Adipose tissue (tissue), 3 donors: ENCODE data around the gene PARVA. TPM values are rescaled to one million over a fixed set of nuclear protein-coding genes. Genes with fewer than 3 reads are reported as not detected.

Source experiments
- H3K27ac ChIP-seq: one replicate; pipeline ENCODE4 v1.5.1; 2013; ENCODE audit warnings: low read depth, low read length
- WGBS, 3 donors: extraction: QIAGEN DNeasy Blood & Tissue Kit; methylation state at CpG; one replicate each; pipeline ENCODE4 v1.1.7; 2013; 5-methylcytosine and 5-hydroxymethylcytosine counted together
- polyA plus RNA-seq, 3 donors: library from polyadenylated mRNA; stranded (reverse); fragments of 200-250 nt; gene quantifications; one replicate each; pipeline ENCODE4 v1.2.3, GENCODE V29; 2013
- donor health status: healthy with polysubstance abuse.
- donor health status: Bipolar disorder and iron deficiency.
- donor health status: healthy.

Gene PARVA
- polyA plus RNA-seq, 3 donors = 20.3 to 81.9 (median 60.5) TPM

DNA sequence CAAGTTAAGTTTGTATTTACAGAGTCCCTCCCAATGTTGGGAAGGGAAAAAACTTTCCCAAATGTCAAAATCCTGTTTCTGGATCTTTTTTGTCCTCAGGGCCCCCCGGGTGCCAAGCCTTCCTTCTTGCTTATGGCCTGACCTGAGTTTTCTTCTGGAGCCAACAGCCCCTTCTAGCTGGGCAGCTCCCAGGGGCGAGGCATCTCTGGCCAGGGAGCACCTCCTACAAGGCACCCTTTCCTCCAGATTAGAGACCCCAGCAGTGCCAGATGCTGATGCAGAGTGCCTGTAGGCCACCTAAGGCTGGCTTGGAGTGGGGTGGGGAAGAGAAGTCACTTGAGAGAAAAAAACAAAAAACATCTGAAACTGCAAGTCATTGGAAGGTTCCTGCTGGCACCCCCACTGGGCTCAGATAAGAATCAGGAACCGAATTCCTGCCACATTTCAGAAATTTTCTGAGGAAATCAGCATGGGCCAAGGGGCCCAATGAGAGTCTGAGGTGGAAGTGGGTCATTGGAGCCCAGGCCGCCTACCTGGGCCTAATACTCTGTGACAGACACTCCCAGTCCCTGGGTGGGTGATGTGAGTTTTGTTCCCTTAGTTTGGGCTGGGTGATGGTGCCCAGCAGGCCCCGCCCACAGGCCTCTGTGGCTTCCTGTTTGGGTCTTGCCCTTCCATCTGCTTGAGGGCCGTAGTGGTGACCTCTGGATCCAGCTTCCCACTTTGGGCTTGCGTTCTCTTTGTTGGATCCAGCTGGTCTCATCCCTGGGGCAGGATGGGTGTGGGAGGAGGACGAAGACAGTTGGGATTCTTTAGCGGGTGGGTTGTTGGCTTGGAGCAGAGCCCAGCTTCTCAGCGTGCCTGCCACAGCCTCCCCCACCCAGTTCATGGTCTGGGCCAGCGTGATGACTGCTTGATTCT lies 40.6 kb downstream of the PARVA start:
- WGBS, 3 donors = 64 to 88% (median 72%) methylated on average over 11 of the region's 11 CpGs
- H3K27ac ChIP-seq = no peak overlapping the region

DNA sequence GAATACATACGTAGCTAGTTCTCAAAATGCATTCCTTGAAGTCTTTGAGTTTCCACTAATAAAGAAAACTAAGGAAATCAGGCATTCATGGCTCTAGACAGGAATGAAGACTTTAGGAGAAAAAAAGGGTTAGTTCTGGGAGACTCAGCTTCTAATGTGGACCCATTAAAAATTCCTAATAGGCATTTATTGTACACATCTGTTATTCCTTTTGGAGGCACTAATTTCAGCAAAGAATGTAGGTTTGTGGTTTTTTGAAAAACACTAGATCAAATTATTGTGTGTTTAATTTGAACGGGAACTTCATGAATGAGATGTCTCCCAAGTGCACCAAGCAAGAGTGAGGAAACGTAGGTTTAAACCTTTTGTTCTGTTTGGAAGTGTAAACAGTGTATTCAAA lies 42.7 kb downstream of the PARVA start:
- 84 to 92% (median 87%) methylated on average over 3 of the region's 3 CpGs for WGBS, 3 donors
- H3K27ac ChIP-seq = no peak overlapping the region

DNA sequence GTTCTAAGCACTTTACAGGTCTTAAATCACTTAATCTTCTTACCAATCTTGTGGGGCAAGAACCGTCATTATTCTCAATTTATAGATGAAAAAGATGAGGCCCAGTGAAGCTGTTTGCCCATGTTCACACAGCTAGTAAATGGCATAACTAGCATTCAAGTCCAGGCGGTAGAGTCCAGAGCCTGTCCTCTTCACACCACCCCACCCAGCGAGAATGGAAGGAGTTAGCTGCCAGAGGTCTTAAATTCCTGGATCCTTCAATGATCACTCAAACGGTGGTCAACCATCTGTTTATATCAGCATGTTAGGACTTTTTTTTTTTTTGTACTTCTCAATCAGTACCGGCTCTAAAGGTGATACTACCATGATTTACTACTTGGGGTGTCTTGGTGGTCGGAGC lies 43.3 kb downstream of the PARVA start:
- WGBS, 3 donors = 85 to 90% (median 89%) methylated on average over 6 of the region's 6 CpGs
- H3K27ac ChIP-seq = no peak overlapping the region

DNA sequence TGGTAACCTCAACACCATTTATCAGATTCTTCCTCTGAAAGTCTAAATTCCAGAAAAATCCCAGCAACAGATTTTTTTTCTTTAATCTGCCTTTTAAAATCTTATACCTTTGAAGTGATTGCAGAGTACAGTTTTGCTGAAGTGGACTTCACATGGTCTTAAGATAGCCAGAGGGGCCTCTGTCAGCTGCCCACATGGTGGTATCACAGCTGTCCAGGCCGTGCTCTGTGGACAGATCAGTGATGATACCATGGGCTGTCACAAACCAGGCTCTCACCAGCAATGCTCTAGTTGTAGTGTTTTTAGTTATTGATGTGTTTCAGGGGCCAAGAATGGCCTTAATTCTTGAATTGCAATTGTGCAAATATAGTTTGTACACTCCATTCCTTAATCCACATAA lies 44.0 kb downstream of the PARVA start:
- 83 to 89% (median 86%) methylated on average over 1 of the region's 1 CpG for WGBS, 3 donors
- no peak overlapping the region for H3K27ac ChIP-seq

DNA sequence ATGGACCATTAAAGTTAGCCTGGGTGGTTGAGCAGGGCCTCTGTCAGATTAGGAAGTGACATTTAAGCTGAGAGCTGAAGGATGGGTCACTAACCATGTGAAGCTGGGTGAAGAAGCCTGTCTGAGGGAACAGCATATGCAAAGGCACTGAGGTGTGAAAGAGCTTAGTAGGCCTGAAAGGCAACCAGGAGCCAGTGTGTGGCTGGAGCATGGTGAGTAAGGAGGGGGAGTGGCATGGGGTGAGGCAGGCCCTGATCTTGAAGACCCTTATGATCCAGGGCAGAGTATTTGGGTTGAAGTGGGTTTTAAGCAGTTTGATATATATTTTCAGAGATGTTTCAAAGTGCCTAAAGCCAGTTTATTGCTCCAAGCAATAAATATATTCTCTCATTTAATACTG lies 48.8 kb downstream of the PARVA start:
- no peak overlapping the region for H3K27ac ChIP-seq

DNA sequence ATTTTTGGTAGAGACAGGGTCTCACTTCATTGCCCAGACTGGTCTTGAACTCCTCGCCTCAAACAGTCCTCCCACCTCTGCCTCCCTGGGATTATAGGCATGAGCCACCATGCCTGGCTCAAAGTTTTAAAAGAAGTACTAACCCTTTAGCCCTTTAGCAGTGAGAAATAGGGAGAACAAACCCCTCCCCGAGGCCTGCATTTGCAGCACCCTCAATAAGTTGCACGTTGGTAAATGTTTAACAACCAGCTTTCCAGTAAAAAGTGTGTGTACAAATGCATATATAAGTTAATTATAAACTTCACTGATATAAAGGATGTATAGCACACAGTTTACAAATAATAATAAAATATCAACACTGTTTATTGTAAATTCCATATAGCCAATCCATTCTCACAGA lies 51.8 kb downstream of the PARVA start:
- no peak overlapping the region for H3K27ac ChIP-seq
- 72 to 91% (median 84%) methylated on average over 3 of the region's 3 CpGs for WGBS, 3 donors

DNA sequence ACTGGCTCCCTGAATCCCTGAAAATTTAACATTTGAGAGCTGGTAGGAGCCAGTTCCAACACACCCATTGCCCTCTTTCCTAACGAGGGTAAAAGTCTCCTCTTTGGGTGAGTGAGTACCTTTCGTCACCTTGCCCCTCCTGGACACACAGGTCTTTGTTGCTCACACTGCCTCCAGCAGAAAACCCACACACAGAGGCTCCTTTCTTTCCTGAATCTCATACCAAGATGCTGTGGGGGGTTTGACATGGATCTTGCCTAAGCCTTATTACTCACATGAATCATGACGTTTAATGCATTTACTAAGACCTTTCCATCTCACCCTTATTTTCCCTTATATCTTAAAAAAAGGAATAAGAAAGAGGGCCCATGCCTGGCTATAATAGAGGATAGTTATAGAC lies 53.0 kb downstream of the PARVA start:
- 72 to 82% (median 73%) methylated on average over 3 of the region's 3 CpGs for WGBS, 3 donors
- no peak overlapping the region for H3K27ac ChIP-seq

DNA sequence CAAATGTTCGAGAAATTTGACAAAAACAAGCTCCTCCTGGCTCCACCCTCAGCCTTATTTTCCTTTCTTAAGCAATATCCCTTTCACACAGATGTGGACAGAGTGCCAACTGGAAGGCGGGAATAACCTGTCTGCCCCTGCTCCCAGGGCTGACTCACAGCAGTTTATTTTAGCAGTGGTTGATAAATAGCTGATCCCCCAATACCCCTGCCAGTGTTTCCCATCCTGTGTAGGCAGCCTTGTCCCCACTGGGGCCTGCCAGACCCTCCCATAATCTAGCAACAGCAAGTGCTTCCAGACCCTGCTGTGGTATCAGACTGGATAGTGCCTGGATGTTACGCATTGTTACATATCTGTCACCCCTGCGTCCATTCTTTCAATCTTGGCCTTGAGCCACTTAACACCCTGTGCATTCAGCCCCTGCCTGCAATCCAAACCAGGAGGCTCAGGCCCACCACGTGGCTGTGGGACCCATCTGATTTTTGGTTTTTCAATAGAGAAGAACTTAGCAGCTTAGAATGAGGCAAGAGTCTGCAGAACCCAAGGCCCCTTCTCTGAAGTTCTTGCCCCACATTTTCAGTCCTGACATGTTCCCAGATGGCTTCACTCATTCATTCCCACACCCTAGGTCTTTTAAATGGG lies 53.7 kb downstream of the PARVA start:
- 38 to 46% (median 46%) methylated on average over 5 of the region's 5 CpGs for WGBS, 3 donors

DNA sequence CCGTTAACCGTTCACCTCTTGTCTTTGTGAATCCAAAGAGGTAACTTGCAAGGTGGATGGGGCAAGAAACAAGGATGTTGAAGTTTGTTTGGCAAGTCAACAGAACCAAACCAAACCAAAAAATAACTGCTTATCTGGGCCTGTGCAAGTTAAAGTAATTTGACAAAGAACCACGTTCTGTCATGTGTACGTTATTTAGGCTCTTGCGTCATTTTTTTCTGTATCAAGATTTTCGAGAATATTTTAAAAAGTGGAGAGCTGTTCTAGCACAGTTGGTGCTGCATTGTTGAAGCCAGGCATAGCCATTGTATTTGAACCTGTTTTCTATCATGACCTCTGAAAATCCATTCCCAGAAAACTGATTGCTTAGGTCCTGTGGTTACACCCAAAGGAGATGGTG lies 55.1 kb downstream of the PARVA start:
- no peak overlapping the region for H3K27ac ChIP-seq
- 81 to 92% (median 88%) methylated on average over 6 of the region's 6 CpGs for WGBS, 3 donors

More for the DNA sequence above, 53.7 kb downstream of the PARVA start:
- no peak overlapping the region for H3K27ac ChIP-seq

DNA sequence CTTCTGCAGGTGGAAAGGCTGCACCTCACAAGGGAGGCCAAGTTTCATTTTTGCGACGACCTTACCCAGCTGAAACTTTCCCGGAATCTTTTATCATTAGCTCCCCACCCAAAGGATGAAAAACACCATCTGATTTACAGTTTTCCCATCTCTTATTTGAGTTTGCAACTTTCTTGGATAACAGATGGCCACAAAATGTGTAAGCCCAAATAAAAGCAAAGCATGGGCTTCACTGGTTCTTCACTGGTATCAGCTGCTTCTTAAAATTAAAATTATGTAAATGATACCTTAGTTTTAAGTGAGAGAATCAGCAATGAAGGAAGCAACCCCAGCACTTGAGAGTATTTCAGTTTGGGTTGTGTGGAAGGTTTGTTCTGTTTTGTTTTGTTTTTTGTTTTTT lies 55.8 kb downstream of the PARVA start:
- H3K27ac ChIP-seq = no peak overlapping the region
- 53 to 62% (median 61%) methylated on average over 3 of the region's 3 CpGs for WGBS, 3 donors

DNA sequence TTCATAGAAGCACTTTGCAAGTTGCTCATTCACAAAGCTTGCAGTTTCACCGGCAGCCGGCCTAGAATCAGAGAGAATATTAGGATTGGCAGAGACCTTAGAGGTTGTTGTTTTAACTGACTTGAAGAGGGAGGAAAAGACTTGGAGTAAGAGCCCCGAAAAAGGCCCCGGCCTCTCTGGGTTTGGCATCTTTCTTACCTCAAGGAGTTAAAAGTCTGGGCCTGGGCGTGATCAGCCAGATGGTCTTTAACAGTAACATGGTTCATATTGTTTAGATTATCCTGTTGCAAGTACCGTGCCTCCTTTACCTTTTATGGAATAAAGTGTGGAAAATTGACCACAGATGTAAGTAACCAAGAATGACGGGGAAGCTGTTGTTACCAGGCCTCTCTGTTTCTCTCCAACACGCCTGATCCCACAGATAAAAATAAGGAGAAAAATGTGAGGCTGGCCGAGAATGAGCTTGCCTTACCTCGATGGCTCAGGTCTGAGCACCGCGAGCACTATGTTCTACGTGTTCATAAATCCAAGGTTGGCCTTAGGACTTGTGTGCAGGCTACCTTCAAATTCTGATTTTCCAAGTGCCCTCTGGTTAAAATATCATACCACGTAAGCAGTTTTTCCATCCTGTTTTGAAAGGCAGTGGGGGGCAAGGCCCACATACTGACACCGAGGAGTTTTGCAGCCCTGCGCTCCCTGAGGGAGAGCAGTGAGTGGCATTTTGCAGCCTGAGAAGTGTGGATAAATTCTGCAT lies 56.4 kb downstream of the PARVA start:
- no peak overlapping the region for H3K27ac ChIP-seq
- 68 to 81% (median 69%) methylated on average over 16 of the region's 16 CpGs for WGBS, 3 donors

DNA sequence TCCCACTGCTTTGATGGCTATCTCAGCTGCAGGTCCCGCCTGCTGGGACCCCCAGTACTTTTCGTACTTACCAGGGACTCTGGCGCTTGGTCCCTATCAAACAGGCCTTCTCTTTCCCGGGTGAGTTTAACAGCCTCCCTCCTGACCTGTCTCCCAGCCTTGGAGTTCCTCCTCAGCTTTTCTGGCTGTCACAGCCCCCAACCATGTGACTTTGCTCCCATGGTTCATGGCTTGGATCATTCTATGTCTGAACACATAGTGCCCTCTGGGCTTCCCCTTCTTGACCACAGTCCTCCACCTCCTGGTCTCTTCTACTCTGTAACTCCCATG lies 56.9 kb downstream of the PARVA start:
- H3K27ac ChIP-seq = no peak overlapping the region
- WGBS, 3 donors = 78 to 88% (median 85%) methylated on average over 4 of the region's 4 CpGs

DNA sequence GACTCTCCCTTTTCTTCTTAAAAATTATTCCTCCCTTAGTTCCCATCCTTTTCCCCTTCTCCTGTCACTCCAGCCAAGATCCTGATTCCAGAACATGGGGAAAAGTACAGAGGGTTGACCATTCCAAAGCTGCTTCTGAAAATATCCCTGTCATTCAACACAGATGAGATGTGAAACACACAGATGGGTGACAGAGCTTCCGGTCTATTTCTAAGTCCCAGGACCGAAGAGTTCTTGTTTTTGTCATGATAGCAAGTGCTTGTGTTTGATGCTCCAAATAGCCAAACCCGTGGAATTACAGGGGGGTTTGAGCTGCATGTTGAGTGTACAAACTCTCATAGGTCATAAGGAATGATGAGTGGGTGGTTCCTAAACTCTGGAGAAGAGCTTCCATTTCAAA lies 57.9 kb downstream of the PARVA start:
- WGBS, 3 donors = 67 to 84% (median 82%) methylated on average over 3 of the region's 3 CpGs
- no peak overlapping the region for H3K27ac ChIP-seq

DNA sequence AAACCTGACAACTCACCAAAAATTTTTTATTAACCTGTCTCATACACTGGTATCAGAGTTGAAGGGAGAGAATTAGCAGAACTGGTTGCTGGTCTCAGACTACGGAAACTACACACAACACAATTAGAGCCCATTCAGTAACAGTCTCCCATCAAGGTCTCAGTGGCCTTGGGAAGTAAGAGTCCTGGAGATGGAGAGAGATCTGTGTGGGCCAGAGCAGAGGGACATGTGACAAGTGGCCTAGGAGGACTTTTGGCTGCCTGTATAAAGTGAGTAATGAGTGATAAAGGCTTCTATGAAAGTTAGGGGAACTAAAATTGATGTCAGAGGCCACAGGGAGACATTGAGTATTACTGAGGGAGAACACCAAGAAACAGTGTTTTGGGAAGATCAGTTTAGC lies 58.9 kb downstream of the PARVA start:
- 89 to 94% (median 93%) methylated on average over 1 of the region's 1 CpG for WGBS, 3 donors
- H3K27ac ChIP-seq = no peak overlapping the region

DNA sequence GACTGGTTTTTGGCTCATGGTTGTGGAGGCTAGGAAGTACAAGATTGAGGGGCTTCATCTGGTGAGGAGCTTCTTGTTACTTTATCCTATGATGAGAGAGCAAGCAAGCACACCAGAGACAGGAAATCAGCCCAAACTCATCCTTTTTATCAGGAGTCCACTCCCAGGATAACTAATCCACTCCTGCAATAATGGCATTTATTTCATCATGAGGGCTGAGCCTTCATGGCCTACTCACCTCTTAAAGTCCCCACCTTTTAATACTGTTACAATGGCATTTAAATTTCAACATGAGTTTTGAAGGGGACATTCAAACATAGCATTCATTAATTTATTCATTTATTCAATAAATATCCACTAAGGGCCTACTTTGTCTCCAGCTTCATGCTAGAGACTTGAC lies 60.9 kb downstream of the PARVA start:
- H3K27ac ChIP-seq = no peak overlapping the region

DNA sequence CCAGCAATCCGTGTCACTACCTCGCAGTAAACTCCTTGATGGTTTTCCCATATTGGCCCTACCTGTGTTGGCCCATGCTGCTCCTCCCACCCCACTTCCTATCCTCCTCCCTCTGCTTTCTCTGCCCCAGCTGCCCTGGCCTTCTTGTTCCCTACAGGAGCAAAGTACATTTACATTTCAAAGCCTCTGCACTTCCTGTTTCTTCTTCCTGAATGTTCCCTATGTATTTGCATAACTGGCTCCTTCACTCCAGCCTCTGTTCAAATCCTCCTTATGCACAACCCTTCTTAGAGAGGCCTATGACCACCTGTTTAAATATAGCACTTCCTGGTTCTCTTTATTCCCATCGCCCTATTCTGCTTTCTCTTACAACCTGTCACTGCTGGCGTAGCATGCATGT lies 62.2 kb downstream of the PARVA start:
- 84 to 94% (median 84%) methylated on average over 4 of the region's 4 CpGs for WGBS, 3 donors
- no peak overlapping the region for H3K27ac ChIP-seq

DNA sequence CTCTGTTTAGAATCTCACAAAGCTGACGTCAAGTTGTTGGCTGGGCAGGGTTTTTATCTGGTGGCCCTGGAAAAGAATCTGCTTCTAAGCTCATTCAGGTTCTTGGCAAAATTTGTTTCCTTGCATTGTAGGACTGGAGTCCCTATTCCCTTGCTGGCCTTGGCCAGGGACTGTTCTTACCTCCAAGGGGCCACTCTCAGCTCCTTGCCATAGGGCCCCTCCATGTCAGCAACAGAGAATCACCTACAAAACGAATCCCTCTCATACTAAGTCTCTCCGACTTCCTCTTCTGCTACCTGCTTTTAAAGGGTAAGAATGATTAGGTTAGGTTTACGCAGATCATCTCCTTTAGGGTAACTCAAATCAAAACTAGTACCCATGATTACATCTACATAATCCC lies 63.2 kb downstream of the PARVA start:
- H3K27ac ChIP-seq = no peak overlapping the region
- WGBS, 3 donors = 88 to 97% (median 96%) methylated on average over 4 of the region's 4 CpGs

DNA sequence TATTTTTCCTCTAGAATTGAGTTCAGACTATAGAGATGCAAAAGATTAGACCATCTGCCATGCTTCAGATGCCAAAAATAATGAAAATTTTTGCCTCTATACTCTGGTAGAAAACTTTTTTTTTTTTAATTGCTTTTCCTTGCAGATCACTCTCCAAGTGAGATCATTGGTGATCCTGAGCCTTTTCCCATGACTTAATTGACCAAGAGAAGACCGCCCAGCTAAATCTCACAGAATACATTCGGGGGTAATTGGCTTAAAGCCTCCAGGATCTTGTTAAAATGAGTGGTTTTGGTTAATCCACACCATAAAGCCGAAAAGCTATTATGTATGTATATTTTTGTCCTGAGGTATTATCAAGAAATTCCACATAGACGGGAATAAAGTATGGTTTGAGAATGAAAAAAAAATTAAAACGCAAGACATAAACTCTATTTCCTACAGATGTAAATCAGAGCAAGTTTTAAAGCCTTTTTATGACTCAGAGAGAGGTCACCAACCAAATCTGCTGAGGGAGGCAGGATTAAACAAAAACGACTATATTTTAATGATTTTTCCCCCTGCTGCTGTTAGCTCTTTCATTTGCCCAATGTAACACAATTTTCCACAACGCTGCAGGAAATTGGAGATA lies 64.0 kb downstream of the PARVA start:
- H3K27ac ChIP-seq = no peak overlapping the region
- WGBS, 3 donors = 76 to 81% (median 79%) methylated on average over 7 of the region's 7 CpGs

DNA sequence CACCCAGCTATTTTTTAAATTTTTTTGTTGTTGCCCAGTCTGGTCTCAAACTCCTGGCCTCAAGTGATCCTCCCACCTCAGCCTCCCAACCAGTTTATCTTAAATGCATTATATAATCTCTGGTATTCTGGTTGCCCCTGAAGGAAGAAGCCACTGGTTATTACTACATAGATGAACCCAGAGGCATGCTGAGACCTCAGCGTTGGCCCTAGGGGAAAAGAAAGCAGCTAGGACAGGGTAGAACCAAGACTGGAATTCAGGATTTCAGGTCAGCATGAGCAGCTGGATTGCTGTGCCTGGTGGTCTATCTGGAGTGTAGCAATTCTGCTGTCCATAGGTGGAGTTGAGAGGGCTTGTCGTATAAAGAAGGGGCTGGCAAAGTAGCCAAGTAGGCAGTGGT lies 67.2 kb downstream of the PARVA start:
- no peak overlapping the region for H3K27ac ChIP-seq
- 56 to 78% (median 57%) methylated on average over 2 of the region's 2 CpGs for WGBS, 3 donors
